GM10847 (cell line): ENCODE results near the gene ACKR2.

ENCODE experiments used
- POLR2A ChIP-seq: IDR thresholded peaks from 2 replicates; pipeline ENCODE4 v1.6.1; 2011; ENCODE audit not compliant: insufficient read length; ENCODE audit errors: extremely low read depth

Gene ACKR2

DNA sequence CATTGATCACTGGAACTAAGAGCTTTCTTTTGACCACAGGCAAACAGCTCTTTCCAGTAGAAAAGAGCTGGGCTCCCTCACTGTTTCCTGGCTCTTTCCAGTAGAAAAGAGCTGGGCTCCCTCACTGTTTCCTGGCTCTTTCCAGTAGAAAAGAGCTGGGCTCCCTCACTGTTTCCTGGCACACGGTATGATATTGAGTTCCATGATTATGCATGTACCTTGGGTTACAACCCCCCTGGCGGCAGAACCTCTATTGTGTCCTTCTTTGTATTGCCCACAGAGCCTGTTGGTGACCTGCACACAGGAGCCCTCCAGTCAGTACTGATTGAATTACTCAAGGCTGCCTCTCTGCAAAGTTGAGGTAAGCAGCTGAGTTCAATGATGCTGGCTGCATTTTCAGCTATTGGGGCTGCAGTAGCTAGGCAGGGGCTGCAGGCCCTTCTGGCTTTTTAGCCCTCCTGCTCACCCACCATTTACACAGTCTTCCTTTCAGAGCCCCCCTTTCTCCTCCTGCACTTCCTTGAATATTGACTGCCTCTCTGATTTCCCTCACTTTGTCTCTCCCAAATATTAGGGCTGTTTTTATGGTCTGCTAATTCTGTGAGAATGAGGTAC, 10.2 kb downstream of the ACKR2 start:
- no peak for TF ChIP-seq POLR2A

DNA sequence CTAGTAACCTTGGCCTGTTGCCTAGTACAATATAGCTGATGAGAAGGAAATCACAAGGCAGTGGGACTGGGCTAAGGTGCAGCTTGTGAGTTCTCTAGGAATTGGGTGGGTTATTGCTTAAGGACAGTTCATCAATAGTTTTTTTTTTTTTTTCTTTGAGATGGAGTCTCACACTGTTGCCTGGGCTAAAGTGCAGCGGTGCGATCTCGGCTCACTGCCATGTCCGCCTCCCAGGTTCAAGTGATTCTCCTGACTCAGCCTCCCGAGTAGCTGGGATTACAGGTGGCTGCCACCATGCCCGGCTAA, 11.5 kb downstream of the ACKR2 start:
- no peak for TF ChIP-seq POLR2A

DNA sequence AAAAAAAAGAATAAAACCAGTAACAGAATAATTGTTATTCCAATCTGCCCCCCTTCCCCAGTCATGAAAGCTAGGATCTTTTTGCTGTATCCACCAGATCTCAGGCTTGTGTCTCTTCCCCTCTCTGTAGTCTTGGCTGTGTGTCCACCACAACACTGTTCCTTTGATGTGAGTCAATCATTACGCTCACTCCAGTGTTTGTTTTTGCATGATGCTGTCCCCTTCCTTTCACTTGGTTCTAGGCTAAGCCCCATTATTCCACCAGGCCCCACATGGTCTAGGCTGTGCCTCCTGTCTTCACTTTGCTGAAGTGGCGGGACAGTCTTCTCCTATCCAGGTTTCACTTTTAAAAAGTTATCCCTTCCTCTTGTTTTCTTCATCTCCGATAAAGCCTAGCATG, 13.6 kb downstream of the ACKR2 start:
- no peak for TF ChIP-seq POLR2A

DNA sequence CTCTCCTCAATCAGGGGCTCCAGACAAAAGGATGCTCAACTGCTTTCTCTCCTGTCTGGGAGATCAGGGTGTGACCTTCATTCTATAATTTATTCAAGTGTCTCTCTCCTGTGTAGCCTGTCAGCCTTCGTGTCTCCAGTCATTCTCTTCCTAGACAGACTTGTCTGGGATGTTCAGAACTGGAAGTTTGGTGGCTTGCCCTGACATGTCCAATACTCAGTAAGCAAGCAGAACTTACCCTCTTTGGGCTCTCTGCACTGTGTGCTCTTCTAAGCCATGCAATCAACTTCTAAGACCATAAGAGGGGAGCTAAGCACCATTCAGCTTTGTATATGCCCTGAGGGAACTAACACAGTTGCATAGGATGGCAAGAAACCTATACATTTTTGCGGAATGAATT, 14.1 kb downstream of the ACKR2 start:
- TF ChIP-seq POLR2A = no peak

DNA sequence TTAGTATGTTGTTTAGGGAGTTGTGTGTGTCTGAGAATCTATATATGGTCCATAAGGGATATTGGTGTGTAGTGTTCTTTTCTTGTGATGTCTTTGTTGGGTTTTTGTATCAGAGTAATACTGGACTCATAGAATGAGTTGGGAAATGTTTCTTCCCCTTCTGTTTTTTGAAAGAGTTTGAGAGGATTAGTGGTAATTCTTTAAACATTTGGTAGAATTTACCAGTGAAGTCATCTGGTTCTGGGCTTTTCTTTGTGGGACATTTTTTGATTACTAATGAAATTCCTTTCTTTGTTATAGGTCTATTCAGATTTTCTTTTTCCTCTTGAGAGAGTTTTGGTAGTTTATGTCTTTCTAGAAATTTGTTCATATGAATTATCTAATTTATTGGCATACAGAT, 16.9 kb downstream of the ACKR2 start:
- TF ChIP-seq POLR2A = no peak

DNA sequence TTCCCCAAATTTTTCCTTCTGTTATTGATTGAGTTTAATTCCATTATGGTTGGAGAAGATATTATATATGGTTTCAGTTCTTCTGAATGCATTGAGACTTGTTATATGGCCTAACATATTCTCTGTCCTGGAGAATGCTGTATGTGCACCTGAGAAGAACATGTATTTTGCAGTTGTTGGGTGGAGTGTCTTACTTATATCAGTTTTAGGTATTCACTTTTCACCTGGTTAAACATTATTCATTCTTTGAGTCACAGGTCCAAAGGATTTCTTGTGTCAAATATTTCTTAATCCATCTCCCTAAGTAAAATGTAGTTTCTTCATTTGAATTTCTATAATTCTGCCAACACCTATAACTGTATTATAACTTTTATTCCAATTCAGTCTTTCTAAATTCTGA, 17.8 kb downstream of the ACKR2 start:
- no peak for TF ChIP-seq POLR2A

DNA sequence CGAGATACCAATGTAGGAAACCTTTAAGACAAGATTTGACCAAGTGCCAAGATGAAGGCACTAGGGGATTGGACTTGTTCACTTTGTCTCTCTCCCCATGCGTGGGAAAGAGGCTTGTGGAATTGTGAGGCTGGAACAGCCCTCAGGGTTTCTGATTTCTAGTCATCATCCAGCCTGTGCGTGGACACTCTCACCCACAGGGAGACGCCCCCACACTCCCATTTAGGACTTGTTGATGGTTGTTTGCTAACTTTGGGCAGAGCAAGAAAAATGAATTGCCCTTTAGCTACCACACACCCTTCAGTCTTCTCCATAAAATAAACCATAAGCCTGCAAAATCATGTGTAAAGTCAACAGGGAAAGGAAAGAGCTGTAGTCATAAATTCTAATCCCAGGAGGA, 18.4 kb downstream of the ACKR2 start:
- no peak for TF ChIP-seq POLR2A

DNA sequence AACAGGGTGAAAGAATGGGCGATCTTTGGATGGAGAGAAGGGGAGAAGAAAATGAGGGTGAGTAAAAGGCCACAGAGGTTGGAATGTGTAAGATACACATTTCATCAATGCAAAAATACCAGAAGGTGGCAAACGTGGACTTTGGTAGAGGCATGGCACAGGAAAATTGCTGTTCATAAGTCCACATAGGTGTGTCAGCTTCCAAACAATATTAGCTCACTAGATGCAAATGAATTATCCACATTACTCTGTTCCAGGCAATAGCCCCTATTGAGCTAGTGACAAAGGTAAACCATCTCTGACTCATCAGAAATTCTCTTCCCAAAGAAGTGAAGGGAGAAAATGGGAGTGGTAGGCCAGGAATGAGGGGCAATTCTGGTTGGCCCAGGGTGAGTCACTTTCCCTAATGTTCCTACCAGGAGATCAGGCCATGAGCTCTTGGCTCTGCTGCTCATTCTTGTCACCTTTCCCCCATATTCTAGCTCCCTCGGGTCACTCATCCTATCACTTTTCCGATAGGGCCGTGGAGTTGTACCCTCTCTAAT, 19.9 kb downstream of the ACKR2 start:
- no peak for TF ChIP-seq POLR2A

DNA sequence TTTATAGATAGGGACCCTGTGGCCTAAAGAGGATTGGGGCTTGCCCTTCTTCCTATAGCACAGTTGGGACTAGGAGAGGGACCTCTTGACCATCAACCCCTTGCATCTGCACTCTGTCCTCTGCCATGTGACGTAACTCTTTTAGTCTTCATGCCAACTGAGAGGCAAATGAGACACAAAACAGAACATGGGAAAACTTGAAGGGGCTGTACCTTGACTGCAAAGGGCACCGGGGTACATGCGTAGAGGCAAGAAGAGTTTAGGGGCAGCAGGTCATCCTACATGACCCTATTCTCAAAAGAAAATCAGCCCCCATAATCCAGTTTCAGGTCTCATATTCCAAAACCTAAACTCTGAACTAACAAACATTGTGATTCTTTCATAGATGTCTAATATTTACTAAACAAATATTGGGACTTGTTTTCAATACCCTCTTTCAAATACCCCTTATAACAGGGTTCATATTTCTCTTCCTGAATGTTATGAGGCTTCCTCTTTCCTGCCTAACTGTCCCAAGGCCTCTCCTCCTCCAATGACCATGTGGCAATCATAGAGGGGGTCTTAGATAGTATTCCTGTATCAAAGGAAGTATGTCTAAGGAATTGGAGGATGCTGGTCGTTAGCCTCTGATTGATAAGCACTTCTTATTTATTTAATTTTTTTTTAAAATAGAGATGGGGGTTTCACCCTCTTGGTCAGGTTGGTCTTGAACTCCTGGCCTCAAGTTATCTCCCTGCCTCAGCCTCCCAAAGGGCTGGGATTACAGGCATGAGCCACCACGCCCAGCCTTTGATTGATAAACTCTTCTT, 20.6 kb downstream of the ACKR2 start:
- TF ChIP-seq POLR2A = no peak

DNA sequence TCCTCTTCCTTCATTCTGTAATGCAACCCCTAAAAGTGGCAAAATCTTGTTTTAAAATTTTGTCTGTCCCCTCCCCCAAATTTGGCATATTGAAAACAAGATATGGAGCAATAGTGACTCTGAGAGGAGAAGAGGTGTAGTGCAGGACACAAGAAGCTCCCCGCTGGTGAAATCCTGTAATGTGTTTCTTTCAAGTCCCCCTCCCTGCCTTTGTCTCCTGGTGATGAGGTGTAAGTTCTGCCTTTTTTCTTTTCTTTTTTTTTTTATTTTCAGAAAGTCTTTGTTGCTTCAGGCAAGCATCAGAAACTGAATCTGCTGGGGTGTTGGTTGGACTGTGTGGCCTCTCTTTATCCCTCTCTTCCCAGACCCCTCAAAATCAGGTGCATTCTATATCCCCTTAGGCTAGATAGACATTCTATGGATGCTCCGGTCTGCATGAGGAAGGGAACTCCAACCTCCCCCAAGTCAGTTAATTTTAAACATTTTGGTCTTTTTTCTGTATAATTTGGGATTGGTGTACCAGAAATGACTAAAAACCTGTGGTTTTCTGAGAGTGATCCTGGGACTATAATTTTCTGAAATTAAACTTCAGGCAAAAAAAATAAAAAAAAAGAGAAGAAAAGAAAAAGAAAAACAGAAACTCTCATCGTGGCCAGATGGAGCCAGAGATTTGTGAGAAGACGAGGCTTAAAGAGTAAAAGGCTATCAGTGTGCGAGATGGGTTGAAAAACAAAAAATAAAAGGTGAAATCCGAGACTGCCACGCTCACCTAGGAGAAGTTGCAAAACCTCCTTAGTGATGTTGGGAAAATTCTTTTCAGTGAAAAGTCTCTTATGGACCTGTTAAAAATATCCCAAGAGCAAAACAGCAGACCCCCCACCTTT, 21.4 kb downstream of the ACKR2 start:
- no peak for TF ChIP-seq POLR2A

DNA sequence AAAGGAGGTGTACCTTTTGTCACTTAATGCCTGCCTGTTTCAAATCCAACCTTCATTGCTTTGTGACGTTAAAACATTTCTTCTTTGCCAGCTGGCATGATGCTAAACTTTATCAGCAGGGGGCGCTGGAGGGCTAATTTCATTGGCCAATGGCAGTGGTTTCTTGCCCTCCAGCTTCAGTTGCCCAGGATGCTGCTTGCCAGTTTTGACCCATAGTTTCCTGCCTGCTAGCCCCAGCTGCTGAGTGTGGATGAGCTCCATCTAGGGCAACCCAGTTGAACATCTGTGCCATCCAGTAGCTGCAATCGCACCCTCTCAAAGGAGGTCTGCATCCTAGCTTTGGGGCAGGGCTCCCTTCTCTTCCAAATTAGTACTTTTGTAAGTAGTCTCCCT, 22.1 kb downstream of the ACKR2 start:
- TF ChIP-seq POLR2A = no peak

DNA sequence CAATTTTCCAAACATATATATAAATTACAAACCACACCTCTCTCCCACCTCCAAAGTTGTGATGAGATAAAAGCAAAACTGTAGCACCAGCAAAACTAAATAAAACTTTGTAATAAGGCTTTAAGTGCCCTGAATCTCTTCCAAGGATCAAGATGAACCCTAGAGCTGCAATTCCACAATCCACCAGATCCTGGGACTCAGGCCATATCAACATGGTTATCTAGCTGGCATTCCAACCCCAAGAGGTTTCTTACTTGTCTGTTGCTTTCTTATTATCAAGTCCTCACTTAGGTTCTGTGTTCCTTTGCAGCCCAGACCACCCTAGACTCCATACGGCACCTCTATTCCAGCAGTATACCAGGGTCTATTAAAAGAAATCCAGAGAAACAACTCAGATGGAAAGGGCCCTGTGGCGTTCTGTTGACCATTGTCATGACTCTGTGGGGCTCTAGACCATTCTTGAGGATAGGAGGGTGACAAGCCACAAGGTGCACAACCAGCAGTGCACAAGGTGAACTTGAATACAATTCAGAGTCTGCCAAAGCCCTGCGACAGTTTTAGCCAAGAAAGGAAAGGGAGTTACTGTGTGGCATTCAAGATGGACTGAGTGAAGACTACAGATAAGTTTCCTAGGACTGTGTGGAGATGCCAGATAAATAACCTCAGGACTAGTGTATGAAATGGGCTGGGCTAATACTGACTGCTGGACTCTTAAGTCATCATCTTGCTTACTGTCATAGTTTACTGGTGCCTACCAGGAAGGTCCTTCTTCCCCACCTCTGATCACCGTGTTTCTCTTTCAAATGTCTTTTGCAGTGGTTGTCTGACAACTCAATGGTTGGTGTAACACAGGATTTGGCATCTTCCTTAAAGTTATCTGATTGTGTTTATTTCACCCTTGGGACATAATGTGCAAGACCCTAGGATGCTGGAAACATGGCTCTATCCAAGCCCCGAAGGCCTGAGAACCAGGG, 27.2 kb downstream of the ACKR2 start:
- TF ChIP-seq POLR2A = no peak

DNA sequence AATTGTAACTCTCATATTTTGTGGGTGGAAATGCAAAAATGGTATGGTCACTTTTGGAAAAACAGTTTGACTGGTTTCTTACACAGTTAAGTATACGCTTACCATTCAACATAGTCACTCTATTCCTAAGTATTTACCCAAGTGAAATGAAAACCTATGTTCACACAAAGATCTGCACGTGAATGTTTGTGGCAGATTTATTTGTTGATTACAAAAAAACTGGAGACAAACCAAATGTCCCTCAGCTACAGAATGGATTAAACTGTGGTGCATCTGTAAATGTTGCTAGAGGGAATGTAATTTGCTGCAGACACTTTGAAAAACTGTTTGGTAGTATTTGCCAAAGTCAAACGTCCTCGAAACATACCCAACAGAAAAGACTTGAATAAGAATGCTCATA, 29.3 kb downstream of the ACKR2 start:
- TF ChIP-seq POLR2A = no peak

DNA sequence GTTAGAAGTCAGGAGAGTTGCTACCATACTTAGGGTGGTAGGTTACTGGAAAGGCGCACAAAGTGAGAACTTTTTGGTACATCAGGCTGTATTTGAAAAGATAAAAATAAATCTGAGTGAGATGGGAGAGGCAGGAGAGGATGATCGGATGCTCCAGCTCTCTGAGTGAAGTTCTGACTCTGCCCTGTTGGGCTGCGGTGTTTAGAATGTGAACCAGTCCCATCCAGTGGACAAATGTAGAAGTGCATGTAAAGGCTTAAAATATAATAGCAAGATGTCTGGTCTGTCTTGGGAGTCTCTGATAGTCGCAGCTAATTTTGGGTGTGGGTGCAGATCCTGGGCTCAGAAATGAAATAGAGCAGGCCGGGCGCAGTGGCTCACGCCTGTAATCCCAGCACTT, 30.4 kb downstream of the ACKR2 start:
- TF ChIP-seq POLR2A = no peak

DNA sequence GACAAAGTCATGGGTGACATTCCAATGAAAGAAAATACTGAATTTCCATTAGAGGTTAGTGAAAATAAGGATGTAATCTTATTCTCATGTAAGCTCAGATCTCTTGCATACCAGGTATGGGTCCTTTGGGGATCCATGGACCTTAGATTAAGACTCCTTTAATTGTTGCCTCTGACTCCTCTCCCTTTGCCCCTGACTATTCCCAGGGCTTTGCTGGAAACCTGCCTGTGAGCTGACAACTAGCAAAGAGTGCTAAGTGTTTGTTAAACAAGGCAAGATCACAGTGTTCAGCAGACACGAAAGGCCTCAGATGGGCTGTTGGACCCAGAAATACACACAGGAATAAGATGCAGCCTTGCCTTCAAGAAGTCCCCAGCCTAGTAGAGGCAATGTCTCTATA, 32.1 kb downstream of the ACKR2 start:
- TF ChIP-seq POLR2A = no peak
